Lung (tissue), 12 donors: ENCODE measurements around the gene HEY2. TPM values are rescaled to one million over a fixed set of nuclear protein-coding genes. Genes with fewer than 3 reads are reported as not detected.

Source experiments
- ATAC-seq: fragments of 200-7000 bp; cut with Tn5 transposase; one replicate; pipeline ENCODE4 v1.9.1; 2020; ENCODE audit warnings: moderate number of reproducible peaks; ENCODE audit not compliant: insufficient read depth, low FRiP score
- DNase-seq, 3 donors: peaks; one replicate each; pipeline ENCODE4 v3.0.0-alpha.2; 2013 to 2017
- H3K27ac ChIP-seq, 2 donors: one replicate each; pipeline ENCODE4 v1.5.1; 2013; ENCODE audit warnings: mild to moderate bottlenecking in 2 of 2, moderate library complexity in 2 of 2, control low read depth in 1 of 2, inconsistent platforms in 1 of 2, low read depth in 1 of 2, low read length in 1 of 2
- H3K27me3 ChIP-seq, 3 donors: one replicate each; pipeline ENCODE4 v1.5.1; 2013; ENCODE audit warnings: low read length in 2 of 3; ENCODE audit not compliant: control insufficient read depth in 3 of 3, insufficient read depth in 3 of 3
- H3K36me3 ChIP-seq, 4 donors: one replicate each; pipeline ENCODE4 v1.5.1; 2013; ENCODE audit warnings: low read length in 4 of 4, mild to moderate bottlenecking in 1 of 4, moderate library complexity in 1 of 4; ENCODE audit not compliant: control insufficient read depth in 4 of 4, insufficient read depth in 4 of 4
- H3K4me1 ChIP-seq, 5 donors: one replicate each; pipeline ENCODE4 v1.5.1; 2013; ENCODE audit warnings: low read length in 5 of 5, mild to moderate bottlenecking in 2 of 5, moderate library complexity in 1 of 5; ENCODE audit not compliant: control insufficient read depth in 5 of 5, insufficient read depth in 5 of 5
- H3K4me3 ChIP-seq: one replicate; pipeline ENCODE4 v1.5.1; 2013; ENCODE audit warnings: mild to moderate bottlenecking, control low read depth, moderate library complexity
- H3K9ac ChIP-seq, 2 donors: one replicate each; pipeline ENCODE4 v1.5.1; 2013; ENCODE audit warnings: low read length in 2 of 2, control low read depth in 1 of 2; ENCODE audit not compliant: insufficient read depth in 1 of 2
- H3K9me3 ChIP-seq, 4 donors: one replicate each; pipeline ENCODE4 v1.5.1; 2013; ENCODE audit warnings: low read length in 3 of 4, mild to moderate bottlenecking in 1 of 4, moderate library complexity in 1 of 4; ENCODE audit not compliant: control insufficient read depth in 4 of 4, insufficient read depth in 3 of 4
- CTCF ChIP-seq: IDR thresholded peaks from 2 replicates; pipeline ENCODE4 v1.5.1; 2012; ENCODE audit warnings: mild to moderate bottlenecking; ENCODE audit errors: control extremely low read depth, extremely low read depth
- WGBS, 2 donors: extraction: QIAGEN DNeasy Blood & Tissue Kit; methylation state at CpG; one replicate each; pipeline ENCODE4 v1.1.7; 2013; 5-methylcytosine and 5-hydroxymethylcytosine counted together
- polyA plus RNA-seq, 2 donors: library from polyadenylated mRNA; stranded (reverse); fragments of 200-250 nt; gene quantifications; one replicate each; pipeline ENCODE4 v1.2.1, GENCODE V29; 2013
- total RNA-seq, 2 donors: library from RNA; depleted of rRNA in 1 of 2; stranded (reverse); fragments of >200 nt in 1 of 2; gene quantifications; one replicate each; pipeline ENCODE4 v1.2.1, GENCODE V29; 2014 to 2021
- donor health status: control.
- donor health status: control.
- donor health status: Bipolar disorder and iron deficiency.
- donor health status: healthy.
- donor health status: DM: yes; HTN: yes; CAD: no.

Gene HEY2
- total and polyA plus RNA-seq, 4 donors, result 1.0 to 5.2 (median 1.5) TPM

DNA sequence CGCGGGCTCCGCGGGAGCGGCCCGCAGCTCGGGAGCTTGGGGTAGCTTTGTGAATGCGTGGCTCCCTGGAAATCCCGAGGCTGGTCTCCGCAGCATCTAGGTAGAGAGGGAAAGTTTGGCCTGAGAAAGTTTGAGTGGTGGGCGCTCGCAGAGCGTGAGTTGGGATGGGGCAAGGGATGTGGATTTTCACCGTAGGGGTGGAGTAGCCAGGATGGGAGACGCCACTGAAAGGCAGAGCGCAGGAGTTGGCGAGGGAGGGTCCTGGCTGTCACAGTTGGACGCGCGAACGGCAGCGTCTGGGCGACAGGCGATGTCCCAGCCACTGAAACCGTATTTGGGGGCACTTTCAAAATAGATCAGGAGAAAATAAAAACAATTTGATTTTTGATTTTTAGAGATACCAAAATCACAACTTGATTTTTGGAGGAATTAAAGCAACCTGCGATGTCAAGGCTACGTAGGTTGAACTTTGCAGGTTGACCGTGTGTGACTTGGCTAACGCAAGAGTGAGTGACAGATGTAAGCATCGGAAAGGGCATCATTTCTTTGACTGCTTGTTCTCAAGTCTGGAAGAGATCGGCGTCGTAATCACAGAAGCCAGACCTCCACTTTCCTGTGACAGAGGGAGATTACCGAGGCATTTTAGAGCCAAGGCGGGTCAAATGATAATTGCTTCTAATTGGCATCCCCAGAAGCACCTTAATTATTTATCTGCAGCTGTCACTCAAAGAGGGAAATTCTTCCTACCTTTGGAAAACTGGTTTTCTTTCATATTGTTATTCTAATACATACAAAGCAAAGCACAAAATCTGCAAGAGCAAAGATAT lies 646 bp downstream of the HEY2 start:
- Histone ChIP-seq H3K4me3 (peak overlapping the region; percentile 69), H3K27ac (peak overlapping the region; percentile 80 to 92), H3K4me1 (peaks cover 0 to 32% (median 6%) of the 10 kb centered on the region in 5 donors), H3K9me3 (no peaks in the 10 kb centered on the region), H3K27me3 (peaks cover 0 to 75% (median 71%) of the 10 kb centered on the region in 3 donors), H3K36me3 (peaks cover 0 to 2% (median 0%) of the 10 kb centered on the region in 4 donors), H3K9ac (no peak overlapping the region)
- DNase-seq (peak in 1 of 3 donors; percentile 35), ATAC-seq (no peak)
- no peak for TF ChIP-seq CTCF
- WGBS, 2 donors, result 4 to 5% methylated on average over 34 to 35 of the region's 35 CpGs

DNA sequence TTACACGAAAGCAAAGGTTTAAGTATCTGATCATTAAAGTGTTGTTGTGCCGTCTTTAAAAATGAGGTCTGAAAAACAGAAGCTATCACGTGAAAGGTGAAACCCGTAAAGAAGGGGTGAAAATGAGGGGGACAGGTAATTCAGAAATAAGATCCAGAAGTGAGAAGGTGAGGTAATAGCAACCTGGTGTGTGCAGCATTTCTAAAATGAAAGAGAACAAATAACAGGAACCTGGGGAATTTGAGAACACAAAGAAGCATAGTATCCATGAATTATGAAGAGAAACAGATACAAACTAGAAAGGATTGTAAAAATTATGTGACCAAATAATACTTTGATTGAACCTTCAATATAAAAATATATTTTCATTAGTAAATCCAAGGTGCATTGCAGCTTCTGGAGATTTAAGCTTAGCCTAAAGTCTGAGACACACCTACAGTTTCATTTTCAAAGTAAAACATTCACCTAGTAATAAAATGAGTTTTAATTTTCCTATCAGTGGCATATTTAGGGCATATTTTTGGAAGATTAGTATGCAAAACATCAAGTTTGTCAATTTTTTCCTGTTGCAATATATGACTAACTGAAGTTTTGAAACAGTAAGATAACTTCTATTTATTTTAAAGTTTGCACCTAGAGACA lies 1.4 kb downstream of the HEY2 start:
- no peak for ATAC-seq
- 15 to 28% methylated on average over 4 of the region's 4 CpGs for WGBS, 2 donors
- Histone ChIP-seq H3K36me3 (peaks cover 0 to 9% (median 0%) of the 10 kb centered on the region in 4 donors), H3K4me3 (no peak overlapping the region), H3K9ac (no peak overlapping the region), H3K27me3 (peaks cover 0 to 68% (median 67%) of the 10 kb centered on the region in 3 donors), H3K27ac (peak overlapping the region in 1 of 2 donors; percentile 92), H3K4me1 (peaks cover 0 to 32% (median 6%) of the 10 kb centered on the region in 5 donors), H3K9me3 (no peaks in the 10 kb centered on the region)
- no peak for DNase-seq
- TF ChIP-seq CTCF, result no peak

- Histone ChIP-seq H3K27me3 (peaks cover 0 to 62% (median 61%) of the 10 kb centered on the region in 3 donors), H3K9ac (no peak overlapping the region), H3K27ac (peak overlapping the region in 1 of 2 donors; percentile 82), H3K4me3 (no peak overlapping the region), H3K4me1 (peaks cover 0 to 32% (median 6%) of the 10 kb centered on the region in 5 donors), H3K9me3 (no peaks in the 10 kb centered on the region), H3K36me3 (peaks cover 0 to 9% (median 0%) of the 10 kb centered on the region in 4 donors)
- no peak for ATAC-seq
- 61 to 65% methylated on average over 6 of the region's 6 CpGs for WGBS, 2 donors
- DNase-seq, result peak in 1 of 3 donors; percentile 9
- TF ChIP-seq CTCF, result no peak
Measured at GRCh38 chr6:125751334-125751916, 2.0 kb downstream of the HEY2 start.
